Naive B cell (primary cell): Measurements from ENCODE around the gene CSF1. TPM values are rescaled to one million over a fixed set of nuclear protein-coding genes. Genes with fewer than 3 reads are reported as not detected.

Experiments used
- ATAC-seq, 2 donors: fragments of 150-1000 bp; cut with Tn5 transposase; 2 replicates each; pipeline ENCODE4 v1.10.0; 2021; ENCODE audit warnings: low read depth in 2 of 2, mild to moderate bottlenecking in 2 of 2, moderate library complexity in 2 of 2
- DNase-seq: peaks from one replicate; pipeline ENCODE4 v3.0.0; 2022
- H3K27ac Mint-ChIP-seq, 6 donors: one replicate each; pipeline ENCODE4 v1.8.0; 2020 to 2022; ENCODE audit warnings: mild to moderate bottlenecking in 6 of 6, mixed read lengths in 6 of 6, moderate library complexity in 5 of 6, inconsistent platforms in 2 of 6
- H3K27me3 Mint-ChIP-seq, 3 donors: one replicate each; pipeline ENCODE4 v1.8.0; 2021 to 2022; ENCODE audit warnings: mixed read lengths in 3 of 3, mild to moderate bottlenecking in 1 of 3
- H3K36me3 Mint-ChIP-seq, 2 donors: one replicate each; pipeline ENCODE4 v1.8.0; 2020 to 2022; ENCODE audit warnings: mixed read lengths in 2 of 2, inconsistent platforms in 1 of 2, mild to moderate bottlenecking in 1 of 2
- H3K4me1 Mint-ChIP-seq, 3 donors: one replicate each; pipeline ENCODE4 v1.8.0; 2020 to 2022; ENCODE audit warnings: mixed read lengths in 3 of 3, inconsistent platforms in 1 of 3, mild to moderate bottlenecking in 1 of 3, moderate library complexity in 1 of 3
- H3K4me3 Mint-ChIP-seq, 8 donors: one replicate each; pipeline ENCODE4 v1.8.0; 2020 to 2022; ENCODE audit warnings: mild to moderate bottlenecking in 8 of 8, mixed read lengths in 8 of 8, moderate library complexity in 8 of 8, inconsistent platforms in 2 of 8
- H3K9me3 Mint-ChIP-seq, 7 donors: one replicate each; pipeline ENCODE4 v1.8.0; 2020 to 2022; ENCODE audit warnings: mixed read lengths in 7 of 7, mild to moderate bottlenecking in 5 of 7, inconsistent platforms in 2 of 7, moderate library complexity in 1 of 7
- polyA plus RNA-seq, 6 donors: library from polyadenylated mRNA; unstranded; fragments of 300-500 nt; fragmentation: Illumina TruSeq; gene quantifications; one replicate each; pipeline ENCODE4 v1.2.3, GENCODE V29; 2021; ENCODE audit warnings: low read depth in 6 of 6

CSF1 gene
- polyA plus RNA-seq, 6 donors from 2014 or later: 0.23 to 0.60 (median 0.43) TPM; not detected in 3

GRCh38 chr1:109887271-109887670, 23.4 kb upstream of the CSF1 start:
- peaks cover 39 to 43% (median 39%) of the 10 kb centered on the region in 3 donors for H3K27me3 Mint-ChIP-seq
- peaks cover 0 to 2% (median 0%) of the 10 kb centered on the region in 7 donors for H3K9me3 Mint-ChIP-seq
- peaks cover 45 to 49% (median 45%) of the 10 kb centered on the region in 3 donors for H3K4me1 Mint-ChIP-seq
- H3K27ac Mint-ChIP-seq: peak overlapping the region; percentile 6 to 92 (median 80)
- no peaks in the 10 kb centered on the region for H3K36me3 Mint-ChIP-seq
- no peak for DNase-seq
- peak overlapping the region in 7 of 8 donors; percentile 13 to 86 (median 71) for H3K4me3 Mint-ChIP-seq
- peak; percentile 3 to 9 for ATAC-seq

- Mint-ChIP-seq H3K4me3 (peak overlapping the region in 7 of 8 donors; percentile 13 to 79 (median 66)), H3K4me1 (peaks cover 45 to 49% (median 45%) of the 10 kb centered on the region in 3 donors), H3K36me3 (no peaks in the 10 kb centered on the region), H3K27me3 (peaks cover 39 to 43% (median 39%) of the 10 kb centered on the region in 3 donors), H3K27ac (peak overlapping the region; percentile 33 to 91 (median 78)), H3K9me3 (peaks cover 0 to 2% (median 0%) of the 10 kb centered on the region in 7 donors)
- DNase-seq (peak; percentile 49), ATAC-seq (peak; percentile 51 to 56)
Measured at GRCh38 chr1:109887884-109888283, 22.8 kb upstream of the CSF1 start.

- DNase-seq (no peak), ATAC-seq (no peak)
- no peak overlapping the region for H3K4me3 Mint-ChIP-seq
- H3K9me3 Mint-ChIP-seq: peaks cover 0 to 2% (median 0%) of the 10 kb centered on the region in 7 donors
- H3K27me3 Mint-ChIP-seq: peaks cover 32 to 40% (median 35%) of the 10 kb centered on the region in 3 donors
- H3K36me3 Mint-ChIP-seq: no peaks in the 10 kb centered on the region
- H3K27ac Mint-ChIP-seq: peak overlapping the region in 1 of 6 donors; percentile 6
- H3K4me1 Mint-ChIP-seq: peaks cover 40 to 45% (median 44%) of the 10 kb centered on the region in 3 donors
Measured at GRCh38 chr1:109889094-109889493, 21.6 kb upstream of the CSF1 start.

GRCh38 chr1:109890115-109890953, 20.3 kb upstream of the CSF1 start:
- H3K4me3 Mint-ChIP-seq: no peak overlapping the region

GRCh38 chr1:109891930-109892329, 18.7 kb upstream of the CSF1 start:
- ATAC-seq: peak in 1 of 2 donors; percentile 15
- no peaks in the 10 kb centered on the region for H3K36me3 Mint-ChIP-seq
- DNase-seq: no peak
- peak overlapping the region in 1 of 8 donors; percentile 61 for H3K4me3 Mint-ChIP-seq
- peaks cover 24 to 30% (median 27%) of the 10 kb centered on the region in 3 donors for H3K4me1 Mint-ChIP-seq
- H3K9me3 Mint-ChIP-seq: peaks cover 0 to 3% (median 0%) of the 10 kb centered on the region in 7 donors
- H3K27me3 Mint-ChIP-seq: peaks cover 39 to 43% (median 40%) of the 10 kb centered on the region in 3 donors
- H3K27ac Mint-ChIP-seq: no peak overlapping the region

More at GRCh38 chr1:109890115-109890953, 20.3 kb upstream of the CSF1 start:
- peaks cover 0 to 2% (median 0%) of the 10 kb centered on the region in 7 donors for H3K9me3 Mint-ChIP-seq
- ATAC-seq (no peak), DNase-seq (no peak)
- H3K27me3 Mint-ChIP-seq: peaks cover 29 to 40% (median 32%) of the 10 kb centered on the region in 3 donors
- peaks cover 36 to 41% (median 38%) of the 10 kb centered on the region in 3 donors for H3K4me1 Mint-ChIP-seq
- peak overlapping the region in 2 of 6 donors; percentile 6 to 54 for H3K27ac Mint-ChIP-seq
- H3K36me3 Mint-ChIP-seq: no peaks in the 10 kb centered on the region

GRCh38 chr1:109892561-109893368, 17.9 kb upstream of the CSF1 start:
- Mint-ChIP-seq H3K27me3 (peaks cover 46 to 50% (median 46%) of the 10 kb centered on the region in 3 donors), H3K36me3 (no peaks in the 10 kb centered on the region), H3K4me1 (peaks cover 15 to 22% (median 19%) of the 10 kb centered on the region in 3 donors), H3K9me3 (peaks cover 0 to 3% (median 0%) of the 10 kb centered on the region in 7 donors), H3K27ac (no peak overlapping the region), H3K4me3 (no peak overlapping the region)
- ATAC-seq (no peak), DNase-seq (no peak)

GRCh38 chr1:109893532-109894171, 17.0 kb upstream of the CSF1 start:
- Mint-ChIP-seq H3K27ac (no peak overlapping the region), H3K4me3 (no peak overlapping the region), H3K36me3 (no peaks in the 10 kb centered on the region), H3K27me3 (peaks cover 40 to 51% (median 50%) of the 10 kb centered on the region in 3 donors), H3K9me3 (peaks cover 0 to 3% (median 0%) of the 10 kb centered on the region in 7 donors), H3K4me1 (peaks cover 7 to 14% (median 10%) of the 10 kb centered on the region in 3 donors)
- no peak for DNase-seq
- ATAC-seq: no peak

- Mint-ChIP-seq H3K4me1 (peaks cover 0 to 8% (median 2%) of the 10 kb centered on the region in 3 donors), H3K27ac (no peak overlapping the region), H3K4me3 (no peak overlapping the region), H3K9me3 (peaks cover 0 to 2% (median 0%) of the 10 kb centered on the region in 7 donors), H3K36me3 (no peaks in the 10 kb centered on the region), H3K27me3 (peaks cover 37 to 42% (median 38%) of the 10 kb centered on the region in 3 donors)
- ATAC-seq (peak; percentile 52 to 68), DNase-seq (no peak)
Measured at GRCh38 chr1:109894823-109895719, 15.6 kb upstream of the CSF1 start.

- no peak overlapping the region for H3K27ac Mint-ChIP-seq
- ATAC-seq: no peak
- no peaks in the 10 kb centered on the region for H3K36me3 Mint-ChIP-seq
- peaks cover 36 to 42% (median 37%) of the 10 kb centered on the region in 3 donors for H3K27me3 Mint-ChIP-seq
- H3K4me3 Mint-ChIP-seq: no peak overlapping the region
- DNase-seq: no peak
- H3K4me1 Mint-ChIP-seq: peaks cover 0 to 8% (median 2%) of the 10 kb centered on the region in 3 donors
- peaks cover 0 to 2% (median 0%) of the 10 kb centered on the region in 7 donors for H3K9me3 Mint-ChIP-seq
Measured at GRCh38 chr1:109895720-109896504, 14.7 kb upstream of the CSF1 start.

GRCh38 chr1:109896681-109897080, 14.0 kb upstream of the CSF1 start:
- no peak overlapping the region for H3K27ac Mint-ChIP-seq

GRCh38 chr1:109897259-109897955, 13.2 kb upstream of the CSF1 start:
- Mint-ChIP-seq H3K36me3 (no peaks in the 10 kb centered on the region), H3K27ac (no peak overlapping the region), H3K9me3 (peaks cover 0 to 2% (median 0%) of the 10 kb centered on the region in 7 donors), H3K27me3 (peaks cover 37 to 49% (median 43%) of the 10 kb centered on the region in 3 donors), H3K4me1 (peaks cover 0 to 10% (median 3%) of the 10 kb centered on the region in 3 donors), H3K4me3 (peak overlapping the region in 1 of 8 donors; percentile 25)
- no peak for ATAC-seq
- no peak for DNase-seq

More at GRCh38 chr1:109896681-109897080, 14.0 kb upstream of the CSF1 start:
- Mint-ChIP-seq H3K9me3 (peaks cover 0 to 2% (median 0%) of the 10 kb centered on the region in 7 donors), H3K36me3 (no peaks in the 10 kb centered on the region), H3K4me3 (no peak overlapping the region), H3K4me1 (peaks cover 0 to 8% (median 2%) of the 10 kb centered on the region in 3 donors), H3K27me3 (peaks cover 35 to 42% (median 36%) of the 10 kb centered on the region in 3 donors)
- no peak for DNase-seq
- ATAC-seq: no peak
